Gastroesophageal sphincter (tissue), 4 donors: ENCODE measurements around the gene ARL2. TPM values are rescaled to one million over a fixed set of nuclear protein-coding genes. Genes with fewer than 3 reads are reported as not detected.

Source experiments
- ATAC-seq: fragments of 150-250 bp; one replicate; pipeline ENCODE4 v1.9.1; 2016; ENCODE audit warnings: mild to moderate bottlenecking, moderate library complexity
- H3K27ac ChIP-seq, 4 donors: fragments of 200-600 bp; sonication (generic) in 3 of 4; 1 replicate in 3 of 4; 2 replicates in 1 of 4; pipeline ENCODE4 v1.5.1; 2016 to 2019
- H3K27me3 ChIP-seq: fragments of 200-600 bp; sonication (generic); one replicate; pipeline ENCODE4 v1.5.1; 2019
- H3K36me3 ChIP-seq, 2 donors: fragments of 200-600 bp; sonication (generic); one replicate each; pipeline ENCODE4 v1.5.1; 2019; ENCODE audit warnings: control low read depth in 1 of 2
- H3K4me1 ChIP-seq, 3 donors: fragments of 200-600 bp; sonication (generic); 1 replicate in 2 of 3; 2 replicates in 1 of 3; pipeline ENCODE4 v1.5.1; 2016 to 2019; ENCODE audit warnings: control low read depth in 2 of 3
- H3K4me3 ChIP-seq, 2 donors: fragments of 200-600 bp; sonication (generic); one replicate each; pipeline ENCODE4 v1.5.1; 2019; ENCODE audit warnings: mild to moderate bottlenecking in 1 of 2, moderate library complexity in 1 of 2
- H3K9me3 ChIP-seq, 3 donors: fragments of 200-600 bp; sonication (generic); one replicate each; pipeline ENCODE4 v1.5.1; 2017 to 2019; ENCODE audit warnings: control low read depth in 2 of 3
- CTCF ChIP-seq, 4 experiments: fragments of 200-600 bp in 2 of 4; fragments of 450-650 bp in 2 of 4; sonication (generic) in 1 of 4; IDR thresholded peaks; one replicate each; pipeline ENCODE4 v1.5.1; 2017 to 2019; ENCODE audit warnings: antibody characterized with exemption in 4 of 4, mild to moderate bottlenecking in 2 of 4, moderate library complexity in 2 of 4
- EP300 ChIP-seq: sonication (generic); formaldehyde crosslinking; IDR thresholded peaks from one replicate; pipeline ENCODE4 v1.6.1; 2017; ENCODE audit warnings: antibody characterized with exemption, mild to moderate bottlenecking
- POLR2A ChIP-seq, 2 donors: fragments of 450-650 bp; IDR thresholded peaks; one replicate each; pipeline ENCODE4 v1.6.1; 2017; ENCODE audit warnings: antibody characterized with exemption in 2 of 2, mild to moderate bottlenecking in 2 of 2, moderate library complexity in 1 of 2
- POLR2AphosphoS5 ChIP-seq: sonication (generic); formaldehyde crosslinking; IDR thresholded peaks from one replicate; pipeline ENCODE4 v1.6.1; 2017; ENCODE audit warnings: antibody characterized with exemption
- WGBS, 2 donors: methylation state at CpG; one replicate each; pipeline ENCODE4 v1.1.5; 2018; ENCODE audit warnings: low coverage in 1 of 2; 5-methylcytosine and 5-hydroxymethylcytosine counted together
- total RNA-seq, 4 donors: library from RNA; depleted of rRNA; stranded (reverse); fragments of >200 nt; gene quantifications; one replicate each; pipeline ENCODE4 v1.1.0, GENCODE V29; 2016

The ARL2 gene
- total RNA-seq, 4 donors from 2014 or later, result 158 to 220 (median 179) TPM

- Histone ChIP-seq H3K27ac (peak overlapping the region in 3 of 4 donors; percentile 1 to 52 (median 32)), H3K9me3 (no peaks in the 10 kb centered on the region), H3K4me1 (peaks cover 0 to 22% (median 0%) of the 10 kb centered on the region in 3 donors), H3K27me3 (no peaks in the 10 kb centered on the region), H3K36me3 (peaks cover 0 to 10% of the 10 kb centered on the region in 2 donors), H3K4me3 (peak overlapping the region in 1 of 2 donors; percentile 28)
- no peak for ATAC-seq
- 51% methylated on average over 4 of the region's 13 CpGs; no CpG with 5 or more reads in 1 of the 2 donors for WGBS, 2 donors
- TF ChIP-seq POLR2A (IDR thresholded peaks at IDR 0.05), result no peak
- no peak for TF ChIP-seq POLR2AphosphoS5
Observed at GRCh38 chr11:64989416-64989815, 24.5 kb upstream of the ARL2 start.

DNA sequence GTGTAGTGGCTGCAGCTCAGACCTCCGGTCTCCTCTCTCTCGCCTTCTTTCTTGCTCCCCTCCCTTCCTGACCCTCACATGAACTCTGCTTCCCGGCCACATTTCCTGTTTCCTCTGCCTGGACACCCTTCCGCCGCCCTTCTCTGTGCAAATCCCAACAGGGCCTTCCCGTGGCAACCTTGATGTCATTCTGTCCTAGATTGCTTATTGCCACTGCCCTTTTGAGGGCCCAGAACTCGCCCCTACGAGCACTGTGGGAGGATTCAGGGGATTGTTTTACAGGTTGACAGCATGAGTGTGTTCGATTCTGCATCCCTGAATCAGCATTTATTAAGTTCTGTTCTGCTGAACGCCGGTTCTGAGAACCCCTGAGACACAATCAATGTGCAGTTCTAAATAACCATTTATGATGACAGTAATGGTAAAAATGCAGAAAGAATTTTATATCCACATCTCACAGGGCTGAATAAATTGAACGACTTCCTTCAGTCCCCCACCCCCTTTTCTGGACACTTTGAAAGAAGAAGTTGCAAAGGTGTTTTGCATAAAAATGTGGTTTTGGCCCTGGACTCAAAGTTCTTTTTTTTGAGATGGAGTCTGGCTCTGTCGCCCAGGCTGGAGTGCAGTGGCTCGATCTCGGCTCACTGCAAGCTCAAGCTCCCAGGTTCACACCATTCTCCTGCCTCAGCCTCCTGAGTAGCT lies 23.6 kb upstream of the ARL2 start:
- Histone ChIP-seq H3K4me1 (peaks cover 0 to 25% (median 0%) of the 10 kb centered on the region in 3 donors), H3K36me3 (peaks cover 0 to 10% of the 10 kb centered on the region in 2 donors), H3K27ac (peak overlapping the region in 3 of 4 donors; percentile 1 to 52 (median 32)), H3K27me3 (no peaks in the 10 kb centered on the region), H3K4me3 (peak overlapping the region in 1 of 2 donors; percentile 28), H3K9me3 (no peaks in the 10 kb centered on the region)
- TF ChIP-seq POLR2A (IDR thresholded peaks at IDR 0.05) (no peak), POLR2AphosphoS5 (no peak), CTCF (IDR thresholded peaks at IDR 0.05) (no peak), EP300 (no peak)
- 37 to 39% methylated on average over 9 to 12 of the region's 15 CpGs for WGBS, 2 donors
- peak; percentile 77 for ATAC-seq

DNA sequence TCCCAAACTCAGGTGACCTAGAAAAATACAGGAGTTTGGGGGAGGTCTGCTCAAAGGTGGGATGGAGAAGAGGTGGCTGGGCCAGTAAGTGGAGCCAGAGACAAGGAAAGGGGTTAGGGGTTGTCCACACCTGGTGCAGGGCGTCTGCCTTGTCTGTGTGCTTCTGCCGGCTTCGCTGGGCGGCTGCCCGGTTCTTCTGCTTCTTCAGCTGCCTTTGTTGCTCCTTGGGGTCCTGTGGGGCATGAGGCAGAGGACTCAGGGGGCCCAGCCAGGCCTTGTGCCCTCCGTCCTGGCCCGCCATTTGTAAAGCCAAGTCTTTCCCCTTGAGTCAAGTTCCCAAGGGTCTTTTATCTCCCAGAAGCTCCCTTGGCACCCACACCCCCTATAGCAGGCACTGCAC lies 19.6 kb upstream of the ARL2 start:
- no peak for TF ChIP-seq CTCF (IDR thresholded peaks at IDR 0.05)
- Histone ChIP-seq H3K27ac (no peak overlapping the region), H3K4me1 (peaks cover 0 to 37% (median 0%) of the 10 kb centered on the region in 3 donors), H3K4me3 (no peak overlapping the region), H3K36me3 (peaks cover 0 to 10% of the 10 kb centered on the region in 2 donors), H3K9me3 (no peaks in the 10 kb centered on the region), H3K27me3 (no peaks in the 10 kb centered on the region)
- no peak for ATAC-seq
- 80% methylated on average over 1 of the region's 7 CpGs; no CpG with 5 or more reads in 1 of the 2 donors for WGBS, 2 donors

GRCh38 chr11:64996327-64996709 lies 17.6 kb upstream of the ARL2 start:
- no peaks in the 10 kb centered on the region for H3K9me3 ChIP-seq
- TF ChIP-seq POLR2AphosphoS5 (no peak), POLR2A (IDR thresholded peaks at IDR 0.05) (no peak), EP300 (no peak), CTCF (IDR thresholded peaks at IDR 0.05) (no peak)
- H3K27me3 ChIP-seq, result no peaks in the 10 kb centered on the region
- 8% methylated on average over 5 of the region's 11 CpGs; no CpG with 5 or more reads in 1 of the 2 donors for WGBS, 2 donors
- peaks cover 0 to 10% of the 10 kb centered on the region in 2 donors for H3K36me3 ChIP-seq
- peak overlapping the region in 3 of 4 donors; percentile 59 to 77 (median 71) for H3K27ac ChIP-seq
- peak; percentile 22 for ATAC-seq
- peak overlapping the region; percentile 15 to 51 for H3K4me3 ChIP-seq
- peaks cover 0 to 22% (median 0%) of the 10 kb centered on the region in 3 donors for H3K4me1 ChIP-seq

GRCh38 chr11:64996710-64997380 lies 17.1 kb upstream of the ARL2 start, which contains the start of gene BATF2:
Gene BATF2, minus strand, starts transcription at chr11:64996971. Its CDS starts 57 bp downstream, at chr11:64996914.
- peak within 1 kb of the TSS in 3 of 4 donors; percentile 59 to 77 (median 71) for H3K27ac ChIP-seq
- peaks cover 0 to 22% (median 0%) of the 10 kb centered on the region in 3 donors for H3K4me1 ChIP-seq
- peak; percentile 91 for ATAC-seq
- peak; percentile 25 for TF ChIP-seq POLR2AphosphoS5
- TF ChIP-seq CTCF (IDR thresholded peaks at IDR 0.05), result peak in 3 of 4 experiments; percentile 55 to 64 (median 62)
- TF ChIP-seq POLR2A (IDR thresholded peaks at IDR 0.05), result no peak
- H3K36me3 ChIP-seq, result peaks cover 0 to 6% of the 10 kb centered on the region in 2 donors
- H3K27me3 ChIP-seq, result no peaks in the 10 kb centered on the region
- H3K4me3 ChIP-seq, result peak within 1 kb of the TSS; percentile 15 to 51
- no peaks in the 10 kb centered on the region for H3K9me3 ChIP-seq
- 26 to 75% methylated on average over 2 to 6 of the region's 9 CpGs for WGBS, 2 donors
